D341Med (cell line): ENCODE results near the gene HSD17B1.
A peak's percentile ranks its signal among the peaks of the same experiment; 100 is the strongest.

ENCODE experiments used
- DNase-seq: peaks from one replicate; pipeline ENCODE4 v3.0.0; 2012; ENCODE audit warnings: low spot score

The HSD17B1 gene

GRCh38 chr17:42566883-42567573 lies 14.3 kb downstream of the HSD17B1 start, which contains the start of gene MLX:
MLX (plus strand) TSS chr17:42567100; CDS start chr17:42567125, 25 bp downstream.
- peak; percentile 100 for DNase-seq

- no peak for DNase-seq
Measured at GRCh38 chr17:42568341-42569111, 15.8 kb downstream of the HSD17B1 start.

- DNase-seq = no peak
Measured at GRCh38 chr17:42571435-42572225, 18.9 kb downstream of the HSD17B1 start.

- DNase-seq = no peak
Measured at GRCh38 chr17:42573095-42573494, 20.4 kb downstream of the HSD17B1 start.

- DNase-seq = no peak
Measured at GRCh38 chr17:42574463-42574862, 21.7 kb downstream of the HSD17B1 start.

- no peak for DNase-seq
Measured at GRCh38 chr17:42577140-42577531, 24.4 kb downstream of the HSD17B1 start.

GRCh38 chr17:42577532-42578281 lies 25.0 kb downstream of the HSD17B1 start, which contains the start of gene PSMC3IP:
PSMC3IP (minus strand) TSS chr17:42577729; CDS start chr17:42577686, 43 bp downstream.
- DNase-seq = peak; percentile 99

GRCh38 chr17:42578282-42578869 lies 25.7 kb downstream of the HSD17B1 start:
- DNase-seq = peak; percentile 92

- no peak for DNase-seq
Measured at GRCh38 chr17:42579794-42580551, 27.2 kb downstream of the HSD17B1 start.

GRCh38 chr17:42581744-42582270 lies 29.1 kb downstream of the HSD17B1 start:
- no peak for DNase-seq

- no peak for DNase-seq
Measured at GRCh38 chr17:42584880-42585279, 32.2 kb downstream of the HSD17B1 start.

- DNase-seq = no peak
Measured at GRCh38 chr17:42585353-42585752, 32.6 kb downstream of the HSD17B1 start.

- no peak for DNase-seq
Measured at GRCh38 chr17:42586514-42587230, 33.9 kb downstream of the HSD17B1 start.

GRCh38 chr17:42590886-42591285 lies 38.2 kb downstream of the HSD17B1 start:
- DNase-seq = no peak

- no peak for DNase-seq
Measured at GRCh38 chr17:42591411-42591810, 38.7 kb downstream of the HSD17B1 start.

GRCh38 chr17:42596386-42596785 lies 43.7 kb downstream of the HSD17B1 start:
- no peak for DNase-seq

- DNase-seq = peak; percentile 84
Measured at GRCh38 chr17:42598905-42599304, 46.2 kb downstream of the HSD17B1 start.

GRCh38 chr17:42603318-42603717 lies 50.6 kb downstream of the HSD17B1 start:
- no peak for DNase-seq
